ENCODE data around the gene RIMS1.

The RIMS1 gene

DNA sequence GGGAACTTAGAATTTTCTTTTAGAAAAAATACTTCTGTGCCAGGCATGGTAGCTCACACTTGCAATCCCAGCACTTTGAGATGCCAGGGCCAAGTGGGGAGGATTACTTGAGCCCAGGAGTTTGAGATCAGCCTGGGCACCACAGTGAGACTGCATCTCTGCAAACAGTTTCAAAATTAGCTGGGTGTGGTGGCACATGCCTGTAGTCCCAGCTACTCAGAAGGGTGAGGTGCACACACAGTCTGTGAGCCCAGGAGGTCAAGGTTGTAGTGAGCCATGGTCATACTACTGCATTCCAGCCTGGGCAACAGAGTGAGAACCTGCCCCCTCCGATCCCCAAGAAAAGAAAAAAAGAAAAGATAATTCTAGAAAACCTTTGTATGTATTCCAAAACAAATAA lies 389.5 kb downstream of the RIMS1 start:
- no peak for DNase-seq (ENCODE audit: low spot score)
- H3K27ac ChIP-seq, result no peak overlapping the region
- POLR2A ChIA-PET (ENCODE audit: low non-redundant PET), result no interaction called here
- CTCF ChIA-PET, result no interaction called here
- TF ChIP-seq CTCF (conservative IDR thresholded peaks at IDR 0.05; ENCODE audit: low read depth), result no peak

- no peak for DNase-seq (ENCODE audit: low spot score)
- CTCF ChIA-PET, result interaction anchor here (0.7 kb wide), 1 partner anchor 1200 kb away, joined by 5 read pairs; no protein-coding TSS in a partner anchor
- H3K27ac ChIP-seq, result no peak overlapping the region
- no peak for TF ChIP-seq CTCF (conservative IDR thresholded peaks at IDR 0.05; ENCODE audit: low read depth)
- POLR2A ChIA-PET (ENCODE audit: low non-redundant PET), result no interaction called here
These were observed 395.9 kb downstream of the RIMS1 start for GRCh38 chr6:72282201-72282600.

GRCh38 chr6:72283571-72283970 lies 397.2 kb downstream of the RIMS1 start:
- H3K27ac ChIP-seq, result no peak overlapping the region
- ChIA-PET POLR2A (ENCODE audit: low non-redundant PET) (no interaction called here), CTCF (no interaction called here)
- TF ChIP-seq CTCF (conservative IDR thresholded peaks at IDR 0.05; ENCODE audit: low read depth), result no peak
- DNase-seq (ENCODE audit: low spot score), result no peak

- no peak for TF ChIP-seq CTCF (conservative IDR thresholded peaks at IDR 0.05; ENCODE audit: low read depth)
- H3K27ac ChIP-seq, result no peak overlapping the region
- ChIA-PET POLR2A (ENCODE audit: low non-redundant PET) (no interaction called here), CTCF (interaction anchor here (0.8 kb wide), 1 partner anchor 609 kb away, joined by 3 read pairs; no protein-coding TSS in a partner anchor)
- peak; percentile 5 for DNase-seq (ENCODE audit: low spot score)
These were observed 400.6 kb downstream of the RIMS1 start for GRCh38 chr6:72286911-72287311.

GRCh38 chr6:72287801-72288200 lies 401.5 kb downstream of the RIMS1 start:
- no peak for DNase-seq (ENCODE audit: low spot score)
- H3K27ac ChIP-seq, result no peak overlapping the region
- ChIA-PET CTCF (no interaction called here), POLR2A (ENCODE audit: low non-redundant PET) (no interaction called here)
- no peak for TF ChIP-seq CTCF (conservative IDR thresholded peaks at IDR 0.05; ENCODE audit: low read depth)

DNA sequence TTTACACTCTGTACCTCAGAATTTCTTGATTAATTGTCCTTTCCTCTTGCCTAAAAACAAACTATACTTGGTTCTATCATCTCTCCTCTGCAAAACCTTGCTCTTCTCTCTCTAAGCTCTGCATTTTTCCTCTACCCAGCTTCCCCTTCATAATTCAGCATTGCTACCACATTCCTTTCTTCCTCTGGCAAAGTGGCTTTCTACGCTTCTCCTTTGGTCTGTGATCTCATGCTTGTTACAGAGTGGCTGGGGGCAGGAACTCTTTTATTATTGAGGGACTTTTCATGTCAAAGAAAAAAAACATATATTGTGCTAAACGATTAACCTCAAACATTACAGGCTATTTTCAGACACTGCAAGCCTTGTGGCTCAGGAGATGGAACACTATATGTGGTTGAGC lies 402.2 kb downstream of the RIMS1 start:
- DNase-seq (ENCODE audit: low spot score), result no peak

More for the DNA sequence above, 402.2 kb downstream of the RIMS1 start:
- CTCF ChIA-PET, result no interaction called here
- POLR2A ChIA-PET (ENCODE audit: low non-redundant PET), result no interaction called here
- no peak overlapping the region for H3K27ac ChIP-seq
- TF ChIP-seq CTCF (conservative IDR thresholded peaks at IDR 0.05; ENCODE audit: low read depth), result no peak

Data from RWPE1 (cell line).